GM19193 (cell line): ENCODE data around the gene ZMYND10.
A peak's percentile ranks its signal among the peaks of the same experiment; 100 is the strongest.

Experiments
- POLR2A ChIP-seq: IDR thresholded peaks from 4 replicates; pipeline ENCODE4 v1.6.1; 2011; ENCODE audit not compliant: insufficient read depth, insufficient read length; ENCODE audit errors: extremely low read depth

Gene ZMYND10

GRCh38 chr3:50375258-50375931 is 29.9 kb upstream of the ZMYND10 start:
- TF ChIP-seq POLR2A, result no peak

- no peak for TF ChIP-seq POLR2A
These were observed 29.1 kb upstream of the ZMYND10 start for GRCh38 chr3:50374363-50375257.

GRCh38 chr3:50373146-50374051 is 27.9 kb upstream of the ZMYND10 start:
- no peak for TF ChIP-seq POLR2A

GRCh38 chr3:50372349-50372748 is 26.8 kb upstream of the ZMYND10 start:
- TF ChIP-seq POLR2A, result no peak

GRCh38 chr3:50371133-50371685 is 25.7 kb upstream of the ZMYND10 start:
- TF ChIP-seq POLR2A, result no peak

- no peak for TF ChIP-seq POLR2A
These were observed 25.1 kb upstream of the ZMYND10 start for GRCh38 chr3:50370594-50370993.

- TF ChIP-seq POLR2A, result no peak
These were observed 23.6 kb upstream of the ZMYND10 start for GRCh38 chr3:50369012-50369670.

- TF ChIP-seq POLR2A, result no peak
These were observed 20.3 kb upstream of the ZMYND10 start for GRCh38 chr3:50365842-50366220.

- no peak for TF ChIP-seq POLR2A
These were observed 19.7 kb upstream of the ZMYND10 start for GRCh38 chr3:50365080-50365841.

- TF ChIP-seq POLR2A, result no peak
These were observed 19.1 kb upstream of the ZMYND10 start for GRCh38 chr3:50364573-50365079.

- TF ChIP-seq POLR2A, result no peak
These were observed 14.2 kb upstream of the ZMYND10 start for GRCh38 chr3:50359760-50360110.

GRCh38 chr3:50358911-50359759 is 13.6 kb upstream of the ZMYND10 start, which contains the start of gene TMEM115:
Gene TMEM115 (minus strand): TSS chr3:50359521. CDS start chr3:50359063, 458 bp downstream.
- peak; percentile 63 for TF ChIP-seq POLR2A
